Naive B cell (primary cell): ENCODE measurements around the gene RASA3. TPM values are rescaled to one million over a fixed set of nuclear protein-coding genes. Genes with fewer than 3 reads are reported as not detected.
"Not testable (repeated sequence)": the region's sequence is repeated elsewhere in the genome, so short reads cannot be mapped to it uniquely, and the experiment has no call there.

Experiments used
- ATAC-seq, 2 donors: fragments of 150-1000 bp; cut with Tn5 transposase; 2 replicates each; pipeline ENCODE4 v1.10.0; 2021; ENCODE audit warnings: low read depth in 2 of 2, mild to moderate bottlenecking in 2 of 2, moderate library complexity in 2 of 2
- DNase-seq: peaks from one replicate; pipeline ENCODE4 v3.0.0; 2022
- H3K27ac Mint-ChIP-seq, 6 donors: one replicate each; pipeline ENCODE4 v1.8.0; 2020 to 2022; ENCODE audit warnings: mild to moderate bottlenecking in 6 of 6, mixed read lengths in 6 of 6, moderate library complexity in 5 of 6, inconsistent platforms in 2 of 6
- H3K27me3 Mint-ChIP-seq, 3 donors: one replicate each; pipeline ENCODE4 v1.8.0; 2021 to 2022; ENCODE audit warnings: mixed read lengths in 3 of 3, mild to moderate bottlenecking in 1 of 3
- H3K36me3 Mint-ChIP-seq, 2 donors: one replicate each; pipeline ENCODE4 v1.8.0; 2020 to 2022; ENCODE audit warnings: mixed read lengths in 2 of 2, inconsistent platforms in 1 of 2, mild to moderate bottlenecking in 1 of 2
- H3K4me1 Mint-ChIP-seq, 3 donors: one replicate each; pipeline ENCODE4 v1.8.0; 2020 to 2022; ENCODE audit warnings: mixed read lengths in 3 of 3, inconsistent platforms in 1 of 3, mild to moderate bottlenecking in 1 of 3, moderate library complexity in 1 of 3
- H3K4me3 Mint-ChIP-seq, 8 donors: one replicate each; pipeline ENCODE4 v1.8.0; 2020 to 2022; ENCODE audit warnings: mild to moderate bottlenecking in 8 of 8, mixed read lengths in 8 of 8, moderate library complexity in 8 of 8, inconsistent platforms in 2 of 8
- H3K9me3 Mint-ChIP-seq, 7 donors: one replicate each; pipeline ENCODE4 v1.8.0; 2020 to 2022; ENCODE audit warnings: mixed read lengths in 7 of 7, mild to moderate bottlenecking in 5 of 7, inconsistent platforms in 2 of 7, moderate library complexity in 1 of 7
- polyA plus RNA-seq, 6 donors: library from polyadenylated mRNA; unstranded; fragments of 300-500 nt; fragmentation: Illumina TruSeq; gene quantifications; one replicate each; pipeline ENCODE4 v1.2.3, GENCODE V29; 2021; ENCODE audit warnings: low read depth in 6 of 6

RASA3 gene
- polyA plus RNA-seq, 6 donors from 2014 or later = 17.1 to 41.9 (median 28.8) TPM

- no peak for DNase-seq
- H3K27ac Mint-ChIP-seq = peak overlapping the region; percentile 15 to 89 (median 74)
- H3K27me3 Mint-ChIP-seq = no peaks in the 10 kb centered on the region
- H3K4me3 Mint-ChIP-seq = peak overlapping the region in 7 of 8 donors; percentile 20 to 85 (median 67)
- H3K4me1 Mint-ChIP-seq = peaks cover 43 to 60% (median 57%) of the 10 kb centered on the region in 3 donors
- H3K9me3 Mint-ChIP-seq = no peaks in the 10 kb centered on the region
- no peak for ATAC-seq
- H3K36me3 Mint-ChIP-seq = no peaks in the 10 kb centered on the region
Observed at GRCh38 chr13:114118511-114119123, 13.8 kb downstream of the RASA3 start.

GRCh38 chr13:114118086-114118485 is 14.3 kb downstream of the RASA3 start:
- Mint-ChIP-seq H3K4me1 (peaks cover 40 to 60% (median 52%) of the 10 kb centered on the region in 3 donors), H3K27ac (peak overlapping the region in 5 of 6 donors; percentile 8 to 87 (median 32)), H3K9me3 (no peaks in the 10 kb centered on the region), H3K36me3 (no peaks in the 10 kb centered on the region), H3K4me3 (peak overlapping the region in 2 of 8 donors; percentile 7 to 41), H3K27me3 (no peaks in the 10 kb centered on the region)
- DNase-seq = no peak
- no peak for ATAC-seq

- H3K9me3 Mint-ChIP-seq, H3K27me3 Mint-ChIP-seq, ATAC-seq, DNase-seq, H3K36me3 Mint-ChIP-seq: not testable (repeated sequence)
- peak overlapping the region in 1 of 8 donors; percentile 30 for H3K4me3 Mint-ChIP-seq
- peak overlapping the region in 2 of 6 donors; percentile 51 to 66 for H3K27ac Mint-ChIP-seq
- peaks cover 35 to 62% (median 45%) of the 10 kb centered on the region in 3 donors for H3K4me1 Mint-ChIP-seq
Observed at GRCh38 chr13:114117341-114117874, 15.0 kb downstream of the RASA3 start.

GRCh38 chr13:114116734-114117133 is 15.7 kb downstream of the RASA3 start:
- H3K4me1 Mint-ChIP-seq = peaks cover 35 to 63% (median 46%) of the 10 kb centered on the region in 3 donors
- ATAC-seq = no peak
- H3K4me3 Mint-ChIP-seq = no peak overlapping the region
- peak overlapping the region in 1 of 6 donors; percentile 51 for H3K27ac Mint-ChIP-seq
- no peaks in the 10 kb centered on the region for H3K27me3 Mint-ChIP-seq
- no peak for DNase-seq
- H3K36me3 Mint-ChIP-seq = no peaks in the 10 kb centered on the region
- H3K9me3 Mint-ChIP-seq = no peaks in the 10 kb centered on the region

- DNase-seq (no peak), ATAC-seq (no peak)
- no peaks in the 10 kb centered on the region for H3K36me3 Mint-ChIP-seq
- H3K4me3 Mint-ChIP-seq = peak overlapping the region in 4 of 8 donors; percentile 1 to 63 (median 28)
- H3K9me3 Mint-ChIP-seq = no peaks in the 10 kb centered on the region
- no peaks in the 10 kb centered on the region for H3K27me3 Mint-ChIP-seq
- H3K4me1 Mint-ChIP-seq = peaks cover 33 to 58% (median 39%) of the 10 kb centered on the region in 3 donors
- peak overlapping the region in 4 of 6 donors; percentile 12 to 95 (median 79) for H3K27ac Mint-ChIP-seq
Observed at GRCh38 chr13:114115796-114116195, 16.6 kb downstream of the RASA3 start.

- peak in 1 of 2 donors; percentile 20 for ATAC-seq
- Mint-ChIP-seq H3K27ac (peak overlapping the region in 5 of 6 donors; percentile 51 to 95 (median 78)), H3K4me1 (peaks cover 33 to 60% (median 39%) of the 10 kb centered on the region in 3 donors)
Observed at GRCh38 chr13:114115191-114115671, 17.2 kb downstream of the RASA3 start.

GRCh38 chr13:114114666-114115065 is 17.8 kb downstream of the RASA3 start:
- ATAC-seq, H3K36me3 Mint-ChIP-seq, H3K9me3 Mint-ChIP-seq, DNase-seq, H3K27me3 Mint-ChIP-seq: not testable (repeated sequence)
- peaks cover 34 to 66% (median 44%) of the 10 kb centered on the region in 3 donors for H3K4me1 Mint-ChIP-seq
- peak overlapping the region in 1 of 6 donors; percentile 80 for H3K27ac Mint-ChIP-seq
- H3K4me3 Mint-ChIP-seq = peak overlapping the region in 2 of 8 donors; percentile 14 to 63

More at GRCh38 chr13:114115191-114115671, 17.2 kb downstream of the RASA3 start:
- H3K36me3 Mint-ChIP-seq = no peaks in the 10 kb centered on the region
- no peaks in the 10 kb centered on the region for H3K9me3 Mint-ChIP-seq
- peak overlapping the region in 5 of 8 donors; percentile 1 to 57 (median 37) for H3K4me3 Mint-ChIP-seq
- no peak for DNase-seq
- H3K27me3 Mint-ChIP-seq = no peaks in the 10 kb centered on the region

GRCh38 chr13:114114006-114114640 is 18.3 kb downstream of the RASA3 start:
- ATAC-seq = no peak
- H3K4me1 Mint-ChIP-seq = peaks cover 35 to 69% (median 46%) of the 10 kb centered on the region in 3 donors
- H3K9me3 Mint-ChIP-seq = no peaks in the 10 kb centered on the region
- H3K36me3 Mint-ChIP-seq = no peaks in the 10 kb centered on the region
- H3K4me3 Mint-ChIP-seq = peak overlapping the region in 2 of 8 donors; percentile 14 to 63
- DNase-seq = no peak
- H3K27me3 Mint-ChIP-seq = no peaks in the 10 kb centered on the region
- H3K27ac Mint-ChIP-seq = peak overlapping the region in 1 of 6 donors; percentile 80

GRCh38 chr13:114113395-114113794 is 19.0 kb downstream of the RASA3 start:
- not testable (repeated sequence) for DNase-seq, H3K9me3 Mint-ChIP-seq, H3K36me3 Mint-ChIP-seq, H3K4me3 Mint-ChIP-seq, ATAC-seq, H3K27me3 Mint-ChIP-seq
- Mint-ChIP-seq H3K27ac (peak overlapping the region in 1 of 6 donors; percentile 68), H3K4me1 (peaks cover 32 to 69% (median 43%) of the 10 kb centered on the region in 3 donors)

- H3K27ac Mint-ChIP-seq = peak overlapping the region in 1 of 6 donors; percentile 68
- no peak for ATAC-seq
- peaks cover 35 to 70% (median 44%) of the 10 kb centered on the region in 3 donors for H3K4me1 Mint-ChIP-seq
- no peaks in the 10 kb centered on the region for H3K27me3 Mint-ChIP-seq
- peaks cover 0 to 9% of the 10 kb centered on the region in 2 donors for H3K36me3 Mint-ChIP-seq
- peak overlapping the region in 1 of 8 donors; percentile 70 for H3K4me3 Mint-ChIP-seq
- DNase-seq = no peak
- H3K9me3 Mint-ChIP-seq = no peaks in the 10 kb centered on the region
Observed at GRCh38 chr13:114112826-114113322, 19.5 kb downstream of the RASA3 start.

- Mint-ChIP-seq H3K4me3 (no peak overlapping the region), H3K4me1 (peaks cover 32 to 67% (median 46%) of the 10 kb centered on the region in 3 donors), H3K27ac (peak overlapping the region in 2 of 6 donors; percentile 52 to 66), H3K27me3 (no peaks in the 10 kb centered on the region), H3K36me3 (peaks cover 0 to 9% of the 10 kb centered on the region in 2 donors), H3K9me3 (no peaks in the 10 kb centered on the region)
- ATAC-seq = no peak
- no peak for DNase-seq
Observed at GRCh38 chr13:114112231-114112825, 20.1 kb downstream of the RASA3 start.

GRCh38 chr13:114111577-114111976 is 20.8 kb downstream of the RASA3 start:
- DNase-seq (no peak), ATAC-seq (no peak)
- no peaks in the 10 kb centered on the region for H3K27me3 Mint-ChIP-seq
- H3K27ac Mint-ChIP-seq = peak overlapping the region in 1 of 6 donors; percentile 37
- no peak overlapping the region for H3K4me3 Mint-ChIP-seq
- H3K9me3 Mint-ChIP-seq = no peaks in the 10 kb centered on the region
- H3K36me3 Mint-ChIP-seq = peaks cover 0 to 9% of the 10 kb centered on the region in 2 donors
- peaks cover 31 to 63% (median 46%) of the 10 kb centered on the region in 3 donors for H3K4me1 Mint-ChIP-seq

GRCh38 chr13:114110830-114111189 is 21.6 kb downstream of the RASA3 start:
- not testable (repeated sequence) for ATAC-seq, DNase-seq, H3K27me3 Mint-ChIP-seq, H3K36me3 Mint-ChIP-seq, H3K9me3 Mint-ChIP-seq
- peak overlapping the region in 6 of 8 donors; percentile 12 to 77 (median 60) for H3K4me3 Mint-ChIP-seq
- peaks cover 31 to 59% (median 41%) of the 10 kb centered on the region in 3 donors for H3K4me1 Mint-ChIP-seq
- H3K27ac Mint-ChIP-seq = peak overlapping the region in 5 of 6 donors; percentile 41 to 96 (median 82)
